ENCODE results near the gene HDAC9. TPM values are rescaled to one million over a fixed set of nuclear protein-coding genes. Genes with fewer than 3 reads are reported as not detected.

Gene HDAC9
- total RNA-seq, 1 experiment from 2014 or later = 14.7 TPM

- H3K4me2 ChIP-seq = no peak overlapping the region
- no peaks in the 10 kb centered on the region for H3K79me2 ChIP-seq (ENCODE audit: low read depth)
- TF ChIP-seq CTCF (conservative IDR thresholded peaks at IDR 0.05) (no peak), EZH2 (IDR thresholded peaks at IDR 0.05; ENCODE audit: low read depth) (no peak)
- H2AFZ ChIP-seq = no peak overlapping the region
- peaks cover 18% of the 10 kb centered on the region for H3K4me1 ChIP-seq (replicated peaks; ENCODE audit: insufficient read depth)
- no peaks in the 10 kb centered on the region for H3F3A ChIP-seq (ENCODE audit: insufficient read depth, low read depth)
- no peaks in the 10 kb centered on the region for H3K27me3 ChIP-seq (ENCODE audit: insufficient read depth, low read depth)
- BruUV-seq (replicated peaks) = no TSS peak
- ChIA-PET CTCF (no interaction called here), POLR2A (ENCODE audit: unreplicated experiment) (interaction anchor here (0.7 kb wide), 1 partner anchor 57 kb away, joined by 4 read pairs; no protein-coding TSS in a partner anchor)
- no peak for DNase-seq
- H3K9me2 ChIP-seq (ENCODE audit: insufficient read depth) = no peaks in the 10 kb centered on the region; the same call in 1 of the 2 replicates
- H4K20me1 ChIP-seq (ENCODE audit: insufficient read depth) = no peaks in the 10 kb centered on the region
- H3K4me3 ChIP-seq = no peak overlapping the region
- no peak overlapping the region for H3K27ac ChIP-seq
- no peaks in the 10 kb centered on the region for H3K9me3 ChIP-seq (ENCODE audit: insufficient read depth, low read depth)
- no peaks in the 10 kb centered on the region for H3K36me3 ChIP-seq (ENCODE audit: low read depth)
- intact Hi-C loops (cut with micrococcal nuclease; ENCODE audit: unreplicated experiment) = no loop called here
Observed at GRCh38 chr7:18653381-18654155, 158.0 kb downstream of the HDAC9 start.

- no peak overlapping the region for H3K27ac ChIP-seq
- H3K9me2 ChIP-seq (ENCODE audit: insufficient read depth) = no peaks in the 10 kb centered on the region; the same call in 1 of the 2 replicates
- H2AFZ ChIP-seq = no peak overlapping the region
- POLR2A ChIA-PET (ENCODE audit: unreplicated experiment) = no interaction called here
- H4K20me1 ChIP-seq (ENCODE audit: insufficient read depth) = no peaks in the 10 kb centered on the region
- no peak overlapping the region for H3K4me3 ChIP-seq
- no peaks in the 10 kb centered on the region for H3F3A ChIP-seq (ENCODE audit: insufficient read depth, low read depth)
- CTCF ChIA-PET = no interaction called here
- H3K79me2 ChIP-seq (ENCODE audit: low read depth) = no peaks in the 10 kb centered on the region
- no peak for DNase-seq
- H3K36me3 ChIP-seq (ENCODE audit: low read depth) = no peaks in the 10 kb centered on the region
- no peaks in the 10 kb centered on the region for H3K9me3 ChIP-seq (ENCODE audit: insufficient read depth, low read depth)
- no peak overlapping the region for H3K4me2 ChIP-seq
- TF ChIP-seq EZH2 (IDR thresholded peaks at IDR 0.05; ENCODE audit: low read depth) (no peak), CTCF (conservative IDR thresholded peaks at IDR 0.05) (no peak)
- H3K27me3 ChIP-seq (ENCODE audit: insufficient read depth, low read depth) = no peaks in the 10 kb centered on the region
- peaks cover 6% of the 10 kb centered on the region for H3K4me1 ChIP-seq (replicated peaks; ENCODE audit: insufficient read depth)
- intact Hi-C loops (cut with micrococcal nuclease; ENCODE audit: unreplicated experiment) = no loop called here
- BruUV-seq (replicated peaks) = no TSS peak
Observed at GRCh38 chr7:18654709-18655108, 159.2 kb downstream of the HDAC9 start.

GRCh38 chr7:18655506-18655905, 160.0 kb downstream of the HDAC9 start:
- BruUV-seq (replicated peaks) = no TSS peak
- TF ChIP-seq CTCF (conservative IDR thresholded peaks at IDR 0.05) (no peak), EZH2 (IDR thresholded peaks at IDR 0.05; ENCODE audit: low read depth) (no peak)
- Histone ChIP-seq H3K27me3 (ENCODE audit: insufficient read depth, low read depth) (no peaks in the 10 kb centered on the region), H3K4me2 (no peak overlapping the region), H3K79me2 (ENCODE audit: low read depth) (no peaks in the 10 kb centered on the region), H3K9me3 (ENCODE audit: insufficient read depth, low read depth) (no peaks in the 10 kb centered on the region), H3F3A (ENCODE audit: insufficient read depth, low read depth) (no peaks in the 10 kb centered on the region), H3K9me2 (ENCODE audit: insufficient read depth) (no peaks in the 10 kb centered on the region; the same call in 1 of the 2 replicates), H3K4me3 (no peak overlapping the region), H2AFZ (no peak overlapping the region), H3K27ac (no peak overlapping the region), H3K4me1 (replicated peaks; ENCODE audit: insufficient read depth) (no peaks in the 10 kb centered on the region), H3K36me3 (ENCODE audit: low read depth) (no peaks in the 10 kb centered on the region), H4K20me1 (ENCODE audit: insufficient read depth) (no peaks in the 10 kb centered on the region)
- ChIA-PET POLR2A (ENCODE audit: unreplicated experiment) (no interaction called here), CTCF (interaction anchor here (0.7 kb wide), 1 partner anchor 467 kb away, joined by 3 read pairs; no protein-coding TSS in a partner anchor)
- DNase-seq = no peak
- intact Hi-C loops (cut with micrococcal nuclease; ENCODE audit: unreplicated experiment) = no loop called here

All from PC-9 (cell line).